Measurements from ENCODE around the gene TTC3.
A peak's percentile ranks its signal among the peaks of the same experiment; 100 is the strongest.
"Not testable (repeated sequence)": the region's sequence is repeated elsewhere in the genome, so short reads cannot be mapped to it uniquely, and the experiment has no call there.

TTC3 gene

GRCh38 chr21:37210799-37211198 lies 137.7 kb downstream of the TTC3 start:
- no peaks in the 10 kb centered on the region for H3K36me3 ChIP-seq (ENCODE audit: insufficient read depth, low read length)
- no peak overlapping the region for H3K4me3 ChIP-seq (ENCODE audit: low read length)
- 100% methylated on average over 1 of the region's 1 CpG for WGBS
- peaks cover 20% of the 10 kb centered on the region for H3K9me3 ChIP-seq (ENCODE audit: insufficient read depth, low read depth, low read length)
- no peak overlapping the region for H3K27ac ChIP-seq (ENCODE audit: low read depth, low read length)
- no peak overlapping the region for H3K9ac ChIP-seq (ENCODE audit: low read depth, low read length)
- no peaks in the 10 kb centered on the region for H3K27me3 ChIP-seq (ENCODE audit: insufficient read depth, low read length)
- H3K4me1 ChIP-seq (ENCODE audit: insufficient read depth, low read length): no peaks in the 10 kb centered on the region

GRCh38 chr21:37214952-37215351 lies 141.9 kb downstream of the TTC3 start:
- WGBS: 95% methylated on average over 8 of the region's 9 CpGs
- H3K4me1 ChIP-seq (ENCODE audit: insufficient read depth, low read length): no peaks in the 10 kb centered on the region
- no peaks in the 10 kb centered on the region for H3K36me3 ChIP-seq (ENCODE audit: insufficient read depth, low read length)
- peaks cover 3% of the 10 kb centered on the region; the same call in 1 of the 2 replicates for H3K27me3 ChIP-seq (ENCODE audit: insufficient read depth, low read length)
- H3K9me3 ChIP-seq (ENCODE audit: insufficient read depth, low read depth, low read length): peaks cover 17% of the 10 kb centered on the region
- no peak overlapping the region for H3K9ac ChIP-seq (ENCODE audit: low read depth, low read length)
- no peak overlapping the region for H3K4me3 ChIP-seq (ENCODE audit: low read length)
- no peak overlapping the region for H3K27ac ChIP-seq (ENCODE audit: low read depth, low read length)

- H3K27me3 ChIP-seq (ENCODE audit: insufficient read depth, low read length): peaks cover 10% of the 10 kb centered on the region
- peak overlapping the region; percentile 54 for H3K4me3 ChIP-seq (ENCODE audit: low read length)
- H3K27ac ChIP-seq (ENCODE audit: low read depth, low read length): no peak overlapping the region
- no peaks in the 10 kb centered on the region for H3K4me1 ChIP-seq (ENCODE audit: insufficient read depth, low read length)
- H3K9ac ChIP-seq (ENCODE audit: low read depth, low read length): no peak overlapping the region
- peaks cover 20% of the 10 kb centered on the region for H3K36me3 ChIP-seq (ENCODE audit: insufficient read depth, low read length)
- WGBS: 94% methylated on average over 13 of the region's 13 CpGs
- no peaks in the 10 kb centered on the region for H3K9me3 ChIP-seq (ENCODE audit: insufficient read depth, low read depth, low read length)
Observed at GRCh38 chr21:37219761-37220432, 146.8 kb downstream of the TTC3 start.

GRCh38 chr21:37220433-37220980 lies 147.5 kb downstream of the TTC3 start:
- Histone ChIP-seq H3K9me3 (ENCODE audit: insufficient read depth, low read depth, low read length) (no peaks in the 10 kb centered on the region), H3K4me1 (ENCODE audit: insufficient read depth, low read length) (no peaks in the 10 kb centered on the region), H3K27ac (ENCODE audit: low read depth, low read length) (no peak overlapping the region), H3K36me3 (ENCODE audit: insufficient read depth, low read length) (peaks cover 26% of the 10 kb centered on the region), H3K27me3 (ENCODE audit: insufficient read depth, low read length) (peaks cover 10% of the 10 kb centered on the region), H3K4me3 (ENCODE audit: low read length) (peak overlapping the region; percentile 54), H3K9ac (ENCODE audit: low read depth, low read length) (no peak overlapping the region)
- WGBS: 96% methylated on average over 35 of the region's 35 CpGs

- peaks cover 10% of the 10 kb centered on the region for H3K27me3 ChIP-seq (ENCODE audit: insufficient read depth, low read length)
- peak overlapping the region; percentile 54 for H3K4me3 ChIP-seq (ENCODE audit: low read length)
- H3K9ac ChIP-seq (ENCODE audit: low read depth, low read length): no peak overlapping the region
- no peaks in the 10 kb centered on the region for H3K4me1 ChIP-seq (ENCODE audit: insufficient read depth, low read length)
- H3K36me3 ChIP-seq (ENCODE audit: insufficient read depth, low read length): peaks cover 33% of the 10 kb centered on the region
- WGBS: 92% methylated on average over 46 of the region's 46 CpGs
- H3K9me3 ChIP-seq (ENCODE audit: insufficient read depth, low read depth, low read length): no peaks in the 10 kb centered on the region
- H3K27ac ChIP-seq (ENCODE audit: low read depth, low read length): no peak overlapping the region
Observed at GRCh38 chr21:37220981-37221664, 148.1 kb downstream of the TTC3 start.

GRCh38 chr21:37222248-37222647 lies 149.2 kb downstream of the TTC3 start:
- not testable (repeated sequence) for H3K27ac ChIP-seq (ENCODE audit: low read depth, low read length); H3K27me3 ChIP-seq (ENCODE audit: insufficient read depth, low read length); H3K9ac ChIP-seq (ENCODE audit: low read depth, low read length); H3K4me1 ChIP-seq (ENCODE audit: insufficient read depth, low read length); H3K4me3 ChIP-seq (ENCODE audit: low read length); H3K9me3 ChIP-seq (ENCODE audit: insufficient read depth, low read depth, low read length)
- WGBS: 83% methylated on average over 1 of the region's 3 CpGs
- peaks cover 44% of the 10 kb centered on the region for H3K36me3 ChIP-seq (ENCODE audit: insufficient read depth, low read length)

- H3K4me1 ChIP-seq (ENCODE audit: insufficient read depth, low read length): no peaks in the 10 kb centered on the region
- no peak overlapping the region for H3K4me3 ChIP-seq (ENCODE audit: low read length)
- 97% methylated on average over 2 of the region's 2 CpGs for WGBS
- H3K36me3 ChIP-seq (ENCODE audit: insufficient read depth, low read length): peaks cover 60% of the 10 kb centered on the region
- no peak overlapping the region for H3K27ac ChIP-seq (ENCODE audit: low read depth, low read length)
- H3K9ac ChIP-seq (ENCODE audit: low read depth, low read length): no peak overlapping the region
- no peaks in the 10 kb centered on the region for H3K9me3 ChIP-seq (ENCODE audit: insufficient read depth, low read depth, low read length)
- H3K27me3 ChIP-seq (ENCODE audit: insufficient read depth, low read length): peaks cover 10% of the 10 kb centered on the region
Observed at GRCh38 chr21:37223804-37224345, 150.8 kb downstream of the TTC3 start.

GRCh38 chr21:37224861-37225839 lies 152.1 kb downstream of the TTC3 start:
- H3K9ac ChIP-seq (ENCODE audit: low read depth, low read length): no peak overlapping the region
- WGBS: 96% methylated on average over 21 of the region's 21 CpGs
- H3K4me1 ChIP-seq (ENCODE audit: insufficient read depth, low read length): no peaks in the 10 kb centered on the region
- no peaks in the 10 kb centered on the region for H3K9me3 ChIP-seq (ENCODE audit: insufficient read depth, low read depth, low read length)
- H3K27me3 ChIP-seq (ENCODE audit: insufficient read depth, low read length): peaks cover 5% of the 10 kb centered on the region
- no peak overlapping the region for H3K4me3 ChIP-seq (ENCODE audit: low read length)
- H3K36me3 ChIP-seq (ENCODE audit: insufficient read depth, low read length): peaks cover 73% of the 10 kb centered on the region
- H3K27ac ChIP-seq (ENCODE audit: low read depth, low read length): no peak overlapping the region

GRCh38 chr21:37226041-37226920 lies 153.2 kb downstream of the TTC3 start:
- peaks cover 83% of the 10 kb centered on the region for H3K36me3 ChIP-seq (ENCODE audit: insufficient read depth, low read length)
- WGBS: 94% methylated on average over 16 of the region's 18 CpGs
- H3K9ac ChIP-seq (ENCODE audit: low read depth, low read length): no peak overlapping the region
- no peak overlapping the region for H3K4me3 ChIP-seq (ENCODE audit: low read length)
- no peaks in the 10 kb centered on the region for H3K27me3 ChIP-seq (ENCODE audit: insufficient read depth, low read length)
- no peaks in the 10 kb centered on the region for H3K9me3 ChIP-seq (ENCODE audit: insufficient read depth, low read depth, low read length)
- no peak overlapping the region for H3K27ac ChIP-seq (ENCODE audit: low read depth, low read length)
- no peaks in the 10 kb centered on the region for H3K4me1 ChIP-seq (ENCODE audit: insufficient read depth, low read length)

Measured in HUES64 (cell line).